Epithelial cell of esophagus (primary cell): ENCODE data around the gene HACD2.
"Not testable (repeated sequence)": the region's sequence is repeated elsewhere in the genome, so short reads cannot be mapped to it uniquely, and the experiment has no call there.

Source experiments
- DNase-seq: peaks from one replicate; pipeline ENCODE4 v3.0.0; 2010; ENCODE audit warnings: low read depth
- H3K4me3 ChIP-seq: 2 replicates; pipeline ENCODE4 v1.5.1; 2011; ENCODE audit warnings: mild to moderate bottlenecking, low read length, control low read depth
- CTCF ChIP-seq: IDR thresholded peaks from 2 replicates; pipeline ENCODE4 v1.5.1; 2011; ENCODE audit warnings: low read depth, mild to moderate bottlenecking, low read length, control low read depth, inconsistent platforms; ENCODE audit not compliant: insufficient read depth; ENCODE audit errors: missing control alignments

HACD2 gene

DNA sequence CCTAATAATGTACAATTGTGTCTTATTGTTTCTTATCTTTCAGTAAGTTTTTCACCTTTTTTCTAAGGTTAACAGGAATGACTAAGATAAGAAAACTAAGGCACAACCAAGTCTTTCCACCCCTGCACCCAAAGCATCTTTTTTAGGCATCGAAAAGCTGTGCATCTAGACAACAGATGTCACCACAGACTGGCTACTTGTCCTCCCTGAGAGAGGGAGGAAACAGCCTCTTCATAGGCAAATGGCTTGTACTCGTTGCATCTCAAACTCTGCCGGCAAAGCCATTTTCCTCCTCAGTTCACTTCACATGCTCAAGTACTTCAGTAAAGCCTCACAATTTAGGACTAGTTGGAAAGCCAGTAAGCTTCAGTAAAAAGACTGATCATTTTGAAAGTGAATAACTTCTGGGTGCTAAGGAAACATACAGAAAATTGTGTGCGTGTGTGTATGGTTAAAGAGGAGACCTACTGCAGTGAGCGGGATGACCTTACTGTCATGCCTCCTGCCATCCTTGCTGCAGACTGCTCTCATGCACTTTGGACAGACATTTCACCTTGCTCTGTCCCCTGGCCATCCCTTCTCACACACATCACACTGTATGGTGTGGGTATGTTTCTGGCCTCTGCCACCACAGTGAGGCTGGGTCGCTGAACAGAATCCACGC is 36.5 kb upstream of the HACD2 start:
- no peak overlapping the region for H3K4me3 ChIP-seq
- DNase-seq = no peak
- no peak for TF ChIP-seq CTCF

DNA sequence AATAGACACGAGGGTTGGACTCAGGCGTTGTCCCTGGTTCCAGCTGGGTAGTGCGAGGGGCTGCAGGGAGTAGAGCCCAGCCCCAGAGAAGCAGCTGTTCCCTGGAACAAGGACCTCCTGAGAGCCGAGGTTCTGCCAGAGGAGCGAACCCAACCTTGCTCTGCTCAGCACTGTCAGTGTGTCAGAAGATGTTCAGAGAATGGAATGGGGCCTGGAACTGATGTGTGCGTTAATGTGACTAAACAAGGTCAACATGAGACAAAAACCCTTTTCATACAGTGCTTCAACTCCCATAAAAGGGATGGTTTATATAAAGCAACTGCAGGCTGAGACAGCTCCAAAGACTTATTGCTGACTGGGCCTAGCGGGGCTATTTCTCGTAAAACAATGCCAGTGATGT is 35.5 kb upstream of the HACD2 start:
- DNase-seq = peak; percentile 44
- H3K4me3 ChIP-seq = no peak overlapping the region
- TF ChIP-seq CTCF = no peak

DNA sequence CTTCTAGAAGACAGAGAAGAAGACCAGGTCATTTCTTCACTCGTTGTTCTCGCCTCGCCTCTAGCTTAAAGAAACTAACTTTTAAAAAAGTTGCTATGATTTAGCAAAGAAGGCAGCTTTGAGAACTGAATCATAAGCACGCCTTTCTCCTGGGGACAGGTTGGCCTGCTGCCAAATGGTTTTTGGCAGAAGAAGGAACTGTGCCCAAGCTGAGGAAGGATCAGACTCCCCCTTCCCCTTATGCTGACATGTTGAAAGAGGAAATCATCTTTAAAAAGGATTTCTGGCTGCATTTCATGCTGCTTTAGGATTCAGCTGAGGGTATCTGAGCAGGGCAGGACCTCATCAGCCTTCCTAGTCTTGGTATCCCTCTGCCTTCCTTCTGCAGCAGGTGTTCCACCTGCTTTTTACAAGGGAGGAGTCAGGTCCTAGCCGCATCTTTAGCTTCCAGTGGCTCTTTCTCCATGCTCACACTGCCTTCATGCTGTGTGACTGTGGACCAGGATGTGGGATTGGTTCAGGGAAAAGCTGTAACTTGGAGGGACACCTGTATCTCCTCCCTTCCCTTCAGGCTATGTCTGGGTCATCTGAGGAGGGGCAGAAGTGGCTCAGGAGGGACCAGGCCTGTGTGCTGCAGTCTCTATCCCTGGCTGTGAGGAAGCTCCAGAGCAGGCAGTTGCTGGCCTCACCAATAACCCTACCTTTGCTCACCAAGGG is 34.1 kb upstream of the HACD2 start:
- DNase-seq = peak; percentile 64
- no peak overlapping the region for H3K4me3 ChIP-seq
- no peak for TF ChIP-seq CTCF

DNA sequence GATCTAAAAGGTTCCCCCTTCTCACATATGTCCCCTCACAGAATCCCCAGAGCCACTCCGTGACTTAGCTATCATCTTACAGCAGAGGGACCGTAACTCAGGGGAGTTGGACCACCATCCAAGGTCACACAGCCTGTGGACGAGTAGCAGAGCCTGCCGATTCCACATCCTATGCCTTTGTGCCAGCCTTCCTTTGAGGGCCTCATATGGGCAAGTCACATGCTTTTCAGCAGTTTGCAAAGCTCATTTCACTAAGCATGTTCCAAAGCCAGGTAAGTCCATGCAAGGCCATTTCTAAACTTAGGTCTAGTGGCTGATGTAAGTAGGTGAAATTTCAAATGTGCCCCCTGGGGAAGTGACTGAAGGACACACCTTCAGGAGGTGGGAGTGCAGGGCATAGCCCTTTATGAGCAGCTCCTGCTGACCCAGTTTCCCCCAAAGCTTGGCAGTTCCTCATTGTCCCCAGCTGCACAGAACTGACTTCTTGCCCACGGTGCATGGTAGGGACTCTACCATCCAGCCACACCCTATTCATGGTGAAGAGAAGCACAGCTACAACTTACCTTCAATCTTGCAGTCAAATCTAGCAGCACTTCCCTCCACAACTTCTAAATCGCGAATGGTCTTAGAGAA is 33.3 kb upstream of the HACD2 start:
- no peak overlapping the region for H3K4me3 ChIP-seq
- no peak for TF ChIP-seq CTCF
- no peak for DNase-seq

GRCh38 chr3:123616593-123616992 is 31.7 kb upstream of the HACD2 start:
- no peak overlapping the region for H3K4me3 ChIP-seq
- no peak for DNase-seq
- TF ChIP-seq CTCF = no peak

GRCh38 chr3:123613543-123613942 is 28.7 kb upstream of the HACD2 start:
- H3K4me3 ChIP-seq = no peak overlapping the region
- TF ChIP-seq CTCF = no peak
- no peak for DNase-seq

DNA sequence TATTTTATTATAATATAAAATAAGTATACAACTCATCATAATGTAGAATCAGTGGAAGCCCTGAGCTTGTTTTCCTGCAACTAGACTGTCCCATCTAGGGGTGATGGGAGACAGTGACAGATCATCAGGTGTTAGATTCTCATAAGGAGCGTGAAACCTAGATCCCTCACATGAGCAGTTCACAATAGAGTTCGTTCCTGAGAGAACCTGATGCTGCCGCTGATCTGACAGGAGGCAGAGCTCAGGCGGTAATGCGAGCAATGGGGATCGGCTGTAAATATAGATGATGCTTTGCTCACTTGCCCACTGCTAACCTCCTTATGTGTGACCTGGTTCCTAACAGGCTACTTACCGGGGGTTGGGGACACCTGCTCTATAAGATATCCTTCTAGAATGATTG is 26.8 kb upstream of the HACD2 start:
- H3K4me3 ChIP-seq, DNase-seq: not testable (repeated sequence)
